K562 (cell line): ENCODE results near the gene GGPS1. TPM values are rescaled to one million over a fixed set of nuclear protein-coding genes. Genes with fewer than 3 reads are reported as not detected.

Experiments
- ATAC-seq: fragments of 200-7000 bp; cut with Tn5 transposase; 3 replicates; pipeline ENCODE4 v1.9.1; 2020; ENCODE audit warnings: moderate library complexity
- BruUV-seq: library from RNA; stranded (reverse); fragments of 400-500 nt; replicated peaks from 2 replicates; lab custom pipeline; 2021; lab: Mats Ljungman, UMichigan
- CTCF ChIA-PET: fragments of 300-600 bp; formaldehyde crosslinking; extraction: SDS; loops from one replicate; lab custom pipeline; 2021; ENCODE audit warnings: low intra/inter-chr PET ratio; lab: Yijun Ruan, JAX
- POLR2A ChIA-PET: fragments of 300-600, 350-650 bp; sonication (Branson Sonifier 250); formaldehyde crosslinking; extraction: SDS; loops from one replicate; lab custom pipeline; 2021; ENCODE audit warnings: antibody characterized with exemption, inconsistent platforms; lab: Yijun Ruan, JAX
- DNase-seq, 4 experiments: peaks; one replicate each; pipeline versions ENCODE4 v3.0.0 to v3.0.0-alpha.2; 2011 to 2018; ENCODE audit warnings: low spot score in 3 of 4, mixed read lengths in 3 of 4; ENCODE audit errors: extremely low read depth in 1 of 4
- FAIRE-seq: peaks from 2 replicates; lab custom pipeline; 2011; peaks lifted over from hg19 to GRCh38; lab: Jason Lieb, UNC
- H2AFZ ChIP-seq: 2 replicates; pipeline ENCODE4 v1.6.0; 2011; ENCODE audit warnings: low read depth, low read length, control low read depth, inconsistent platforms
- H3K27ac ChIP-seq: fragments of 200-600 bp; 3 replicates; pipeline ENCODE4 v1.8.0; 2011; ENCODE audit warnings: low read depth, mild to moderate bottlenecking, control low read depth, inconsistent platforms, low read length, moderate library complexity, mixed read lengths; ENCODE audit errors: extremely low read depth
- H3K27me3 ChIP-seq, 2 experiments: fragments of 300-600 bp in 1 of 2; 2 replicates in 1 of 2; 3 replicates in 1 of 2; pipeline versions ENCODE4 v1.6.0 to v1.8.0; 2011; ENCODE audit warnings: inconsistent platforms in 2 of 2, low read length in 2 of 2, mild to moderate bottlenecking in 1 of 2, mixed read lengths in 1 of 2, moderate library complexity in 1 of 2; ENCODE audit not compliant: control insufficient read depth in 2 of 2, insufficient read depth in 2 of 2
- H3K36me3 ChIP-seq: fragments of 300-600 bp; 3 replicates; pipeline ENCODE4 v1.8.0; 2011; ENCODE audit warnings: mild to moderate bottlenecking, low read length, inconsistent platforms; ENCODE audit not compliant: control insufficient read depth, insufficient read depth
- H3K4me1 ChIP-seq, 2 experiments: fragments of 200-600 bp in 1 of 2; replicated peaks in 1 of 2; 2 replicates in 1 of 2; 3 replicates in 1 of 2; pipeline versions ENCODE4 v1.5.1 to v1.8.0; 2011; ENCODE audit warnings: inconsistent platforms in 2 of 2, low read length in 2 of 2, mild to moderate bottlenecking in 1 of 2, mixed read lengths in 1 of 2, moderate library complexity in 1 of 2; ENCODE audit not compliant: control insufficient read depth in 2 of 2, insufficient read depth in 2 of 2
- H3K4me2 ChIP-seq: 2 replicates; pipeline ENCODE4 v1.6.1; 2011; ENCODE audit warnings: low read length, control low read depth, inconsistent platforms, mixed read lengths; ENCODE audit not compliant: insufficient read depth
- H3K4me3 ChIP-seq: fragments of 200-600 bp; sonication (generic), shearing (Covaris generic); 2 replicates; pipeline ENCODE4 v1.5.1; 2016; ENCODE audit warnings: control low read depth, inconsistent platforms
- H3K79me2 ChIP-seq: fragments of 200-600 bp; 3 replicates; pipeline ENCODE4 v1.8.0; 2011; ENCODE audit warnings: low read length, inconsistent platforms; ENCODE audit not compliant: control insufficient read depth, insufficient read depth
- H3K9ac ChIP-seq, 2 experiments: 2 replicates each; pipeline versions ENCODE4 v1.6.0 to v1.6.1; 2011; ENCODE audit warnings: low read depth in 2 of 2, low read length in 2 of 2, control low read depth in 1 of 2, inconsistent platforms in 1 of 2, mild to moderate bottlenecking in 1 of 2, mixed read lengths in 1 of 2; ENCODE audit not compliant: insufficient read depth in 1 of 2
- H3K9me1 ChIP-seq: one replicate; pipeline ENCODE4 v1.6.0; 2011; ENCODE audit warnings: inconsistent platforms, mild to moderate bottlenecking, low read length, moderate library complexity; ENCODE audit not compliant: control insufficient read depth, insufficient read depth
- H3K9me3 ChIP-seq: replicated peaks from 2 replicates; pipeline ENCODE4 v1.5.1; 2011; ENCODE audit warnings: low read depth, low read length, inconsistent platforms; ENCODE audit not compliant: control insufficient read depth, insufficient read depth
- H4K20me1 ChIP-seq: replicated peaks from 2 replicates; pipeline ENCODE4 v1.6.1; 2011; ENCODE audit warnings: low read length, inconsistent platforms, mixed read lengths; ENCODE audit not compliant: control insufficient read depth, insufficient read depth
- EHMT2 ChIP-seq: fragments of 450-650 bp; IDR thresholded peaks from 2 replicates; pipeline ENCODE4 v1.6.1; 2018; ENCODE audit warnings: antibody characterized with exemption
- MTF1 ChIP-seq: fragments of 250-450 bp; sonication (Bioruptor Pico); IDR thresholded peaks from 2 replicates; pipeline ENCODE4 v1.9.0; 2021; ENCODE audit warnings: moderate library complexity, mild to moderate bottlenecking, inconsistent platforms, borderline replicate concordance
- PCBP1 ChIP-seq: fragments of 200-400 bp; formaldehyde crosslinking; IDR thresholded peaks from 2 replicates; pipeline ENCODE4 v1.6.1; 2018; ENCODE audit warnings: mild to moderate bottlenecking, low read depth, low read length; ENCODE audit not compliant: poor library complexity, severe bottlenecking
- RBM25 ChIP-seq: fragments of 200-400 bp; formaldehyde crosslinking; IDR thresholded peaks from 2 replicates; pipeline ENCODE4 v1.6.1; 2018; ENCODE audit warnings: low read length, low read depth, moderate library complexity; ENCODE audit not compliant: severe bottlenecking
- ZNF780A ChIP-seq: fragments of 250-450 bp; sonication (Bioruptor Pico); IDR thresholded peaks from 2 replicates; pipeline ENCODE4 v1.5.0; 2021; ENCODE audit warnings: mild to moderate bottlenecking
- WGBS: fragments of 100-300 bp; shearing (Covaris generic); methylation state at CpG from one replicate; pipeline ENCODE4 v1.1.6; 2016; ENCODE audit warnings: low coverage, mixed read lengths; ENCODE audit not compliant: insufficient coverage; ENCODE audit errors: missing lambda C conversion rate; 5-methylcytosine and 5-hydroxymethylcytosine counted together
- in situ Hi-C: fragments of 300-500 bp; cut with MboI; formaldehyde crosslinking; loops from 4 replicates; pipeline ENCODE4 v1.15.0; 2018; ENCODE audit warnings: inconsistent platforms, mixed read lengths
- intact Hi-C: fragments of 100-400 bp; cut with micrococcal nuclease; formaldehyde crosslinking; loops from 2 replicates; pipeline ENCODE4 v1.14.2; 2022
- polyA plus RNA-seq, 8 experiments: library from polyadenylated mRNA; depleted of rRNA in 4 of 8; stranded (reverse) in 5 of 8; unstranded in 3 of 8; fragments of >200 nt; fragmentation: Nextera tagmentation in 2 of 8; fragmentation: Illumina TruSeq in 1 of 8; extraction: Ambion mirVana in 2 of 8; extraction: Trizol in 1 of 8; gene quantifications; 2 replicates each; pipeline versions ENCODE4 v1.2.1 to v1.2.3, GENCODE V29; 2011 to 2014; ENCODE audit warnings: inconsistent platforms in 1 of 8, missing spikeins in 1 of 8
- total RNA-seq, 7 experiments: library from RNA; depleted of rRNA in 6 of 7; stranded (reverse); fragments of >200 nt in 6 of 7; fragmentation: Illumina TruSeq in 2 of 7; extraction: Trizol in 2 of 7; gene quantifications; 2 replicates each; pipeline versions ENCODE4 v1.2.1 to v1.2.3, GENCODE V29; 2011 to 2021; ENCODE audit warnings: low replicate concordance in 1 of 7

GGPS1 gene
- total and polyA plus RNA-seq, 9 of the 15 experiments (the other 6 are each of a cell fraction or from before 2014, with no cell fraction given) = 18.8 to 104 (median 56.3) TPM

DNA sequence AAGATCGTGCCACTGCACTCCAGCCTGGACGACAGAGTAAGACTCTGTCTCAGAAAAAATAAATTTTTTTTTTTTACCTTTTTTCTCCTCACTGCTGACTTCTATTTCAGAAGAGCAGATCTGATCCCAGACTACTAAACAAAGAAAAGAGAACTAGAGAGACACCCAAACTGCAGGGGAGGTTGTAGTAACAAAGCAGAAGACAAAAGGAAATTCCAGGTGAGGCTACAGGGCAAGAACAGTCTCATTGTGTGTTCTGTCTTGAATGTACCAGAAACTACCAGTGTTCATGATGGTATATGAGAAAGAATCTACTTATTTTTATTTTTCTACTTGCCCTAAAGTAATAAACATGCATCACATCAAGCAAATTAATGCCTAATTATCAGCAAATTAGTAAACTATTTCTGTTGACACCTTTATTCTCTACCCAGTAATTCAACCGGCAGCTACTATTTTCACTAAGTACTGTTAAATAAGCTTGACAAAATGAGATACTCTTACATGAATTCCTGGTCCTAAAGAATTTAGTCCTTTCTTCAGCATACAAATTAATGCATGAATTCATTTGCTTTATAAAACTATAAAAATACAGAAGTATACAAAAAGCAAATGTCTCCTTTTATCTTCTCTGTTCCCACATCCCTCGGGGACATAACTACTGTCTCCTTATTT is 41.0 kb upstream of the GGPS1 start:
- TF ChIP-seq PCBP1 (no peak), RBM25 (no peak), ZNF780A (CRISPR knock-in tag) (no peak), MTF1 (CRISPR knock-in tag) (no peak), EHMT2 (no peak)
- Histone ChIP-seq H3K9me3 (no peaks in the 10 kb centered on the region), H4K20me1 (peaks cover 30% of the 10 kb centered on the region; the same call in 1 of the 2 replicates), H3K9ac (no peak overlapping the region), H3K79me2 (peaks cover 97% of the 10 kb centered on the region), H3K4me3 (no peak overlapping the region), H3K27ac (no peak overlapping the region), H3K36me3 (no peaks in the 10 kb centered on the region), H3K4me2 (no peak overlapping the region), H2AFZ (no peak overlapping the region), H3K27me3 (no peaks in the 10 kb centered on the region), H3K9me1 (no peaks in the 10 kb centered on the region), H3K4me1 (peaks cover 15 to 24% of the 10 kb centered on the region in 2 experiments)
- 73% methylated on average over 4 of the region's 4 CpGs for WGBS
- DNase-seq (no peak), ATAC-seq (no peak), FAIRE-seq (no peak)
- no TSS peak for BruUV-seq
- ChIA-PET POLR2A (interaction anchor here (1.4 kb wide), 1 partner anchor 12 kb away, joined by 5 read pairs; no protein-coding TSS in a partner anchor), CTCF (interaction anchor here (0.6 to 0.8 kb wide), 2 partner anchors 34 to 38 kb away, joined by 3 to 4 read pairs; no protein-coding TSS in a partner anchor)
- in situ Hi-C loops = no loop called here
- intact Hi-C loops = no loop called here
